GM18858 (cell line): ENCODE data around the gene FMN1.

ENCODE experiments used
- ATAC-seq: cut with Tn5 transposase; IDR thresholded peaks from one replicate; pipeline ENCODE4 v1.9.1; 2021; ENCODE audit not compliant: unreplicated experiment

The FMN1 gene

GRCh38 chr15:33125894-33126537 lies 68.5 kb downstream of the FMN1 start:
- no peak for ATAC-seq

GRCh38 chr15:33124811-33125210 lies 69.7 kb downstream of the FMN1 start:
- ATAC-seq = no peak

- ATAC-seq = no peak
Observed at GRCh38 chr15:33124279-33124678, 70.2 kb downstream of the FMN1 start.

- ATAC-seq = no peak
Observed at GRCh38 chr15:33119865-33120264, 74.6 kb downstream of the FMN1 start.

GRCh38 chr15:33119273-33119672 lies 75.2 kb downstream of the FMN1 start:
- ATAC-seq = no peak

GRCh38 chr15:33116198-33116597 lies 78.3 kb downstream of the FMN1 start:
- no peak for ATAC-seq

GRCh38 chr15:33115191-33115861 lies 79.2 kb downstream of the FMN1 start:
- ATAC-seq = no peak

- ATAC-seq = no peak
Observed at GRCh38 chr15:33114374-33114717, 80.2 kb downstream of the FMN1 start.

GRCh38 chr15:33113666-33114373 lies 80.7 kb downstream of the FMN1 start:
- no peak for ATAC-seq

GRCh38 chr15:33112541-33113105 lies 81.9 kb downstream of the FMN1 start:
- ATAC-seq = no peak

GRCh38 chr15:33111041-33111451 lies 83.5 kb downstream of the FMN1 start:
- ATAC-seq = no peak

GRCh38 chr15:33109345-33109744 lies 85.2 kb downstream of the FMN1 start:
- no peak for ATAC-seq

- no peak for ATAC-seq
Observed at GRCh38 chr15:33108518-33108917, 86.0 kb downstream of the FMN1 start.

- no peak for ATAC-seq
Observed at GRCh38 chr15:33107950-33108349, 86.6 kb downstream of the FMN1 start.

GRCh38 chr15:33104212-33104611 lies 90.3 kb downstream of the FMN1 start:
- no peak for ATAC-seq

- ATAC-seq = no peak
Observed at GRCh38 chr15:33101036-33101435, 93.5 kb downstream of the FMN1 start.

- ATAC-seq = no peak
Observed at GRCh38 chr15:33100314-33100713, 94.2 kb downstream of the FMN1 start.

GRCh38 chr15:33099739-33100138 lies 94.8 kb downstream of the FMN1 start:
- ATAC-seq = no peak

- ATAC-seq = no peak
Observed at GRCh38 chr15:33099213-33099612, 95.3 kb downstream of the FMN1 start.

GRCh38 chr15:33098094-33099058 lies 96.1 kb downstream of the FMN1 start:
- ATAC-seq = no peak

GRCh38 chr15:33096134-33096533 lies 98.4 kb downstream of the FMN1 start:
- ATAC-seq = no peak
